Small intestine (tissue), 7 donors: ENCODE data around the gene PPP1R18. TPM values are rescaled to one million over a fixed set of nuclear protein-coding genes. Genes with fewer than 3 reads are reported as not detected.

ENCODE experiments used
- DNase-seq, 2 donors: peaks; one replicate each; pipeline versions ENCODE4 v3.0.0 to v3.0.0-alpha.2; 2013
- FAIRE-seq: peaks from 2 replicates; lab custom pipeline; 2012; peaks lifted over from hg19 to GRCh38; lab: Jason Lieb, UNC
- H3K27ac ChIP-seq, 3 donors: one replicate each; pipeline ENCODE4 v1.5.1; 2013; ENCODE audit warnings: low read length in 2 of 3, mild to moderate bottlenecking in 2 of 3, control low read depth in 1 of 3, inconsistent platforms in 1 of 3, low read depth in 1 of 3, moderate library complexity in 1 of 3
- H3K27me3 ChIP-seq, 3 donors: one replicate each; pipeline ENCODE4 v1.6.1; 2013; ENCODE audit warnings: low read length in 3 of 3, inconsistent platforms in 1 of 3; ENCODE audit not compliant: control insufficient read depth in 3 of 3, insufficient read depth in 3 of 3
- H3K36me3 ChIP-seq, 3 donors: one replicate each; pipeline ENCODE4 v1.6.1; 2013; ENCODE audit warnings: low read length in 3 of 3, inconsistent platforms in 1 of 3, low read depth in 1 of 3, mild to moderate bottlenecking in 1 of 3, moderate library complexity in 1 of 3; ENCODE audit not compliant: control insufficient read depth in 3 of 3, insufficient read depth in 2 of 3
- H3K4me1 ChIP-seq, 3 donors: one replicate each; pipeline ENCODE4 v1.6.1; 2013; ENCODE audit warnings: low read length in 2 of 3, inconsistent platforms in 1 of 3, low read depth in 1 of 3, mild to moderate bottlenecking in 1 of 3, moderate library complexity in 1 of 3; ENCODE audit not compliant: control insufficient read depth in 3 of 3, insufficient read depth in 2 of 3
- H3K4me3 ChIP-seq, 3 donors: one replicate each; pipeline ENCODE4 v1.5.1; 2013; ENCODE audit warnings: low read length in 3 of 3, control low read depth in 1 of 3, inconsistent platforms in 1 of 3, low read depth in 1 of 3, mild to moderate bottlenecking in 1 of 3, moderate library complexity in 1 of 3
- H3K9me3 ChIP-seq, 2 donors: one replicate each; pipeline ENCODE4 v1.6.1; 2013; ENCODE audit warnings: low read depth in 1 of 2, low read length in 1 of 2; ENCODE audit not compliant: control insufficient read depth in 2 of 2, insufficient read depth in 1 of 2
- WGBS, 3 donors: extraction: QIAGEN DNeasy Blood & Tissue Kit; methylation state at CpG; one replicate each; pipeline ENCODE4 v1.1.7; 2013; 5-methylcytosine and 5-hydroxymethylcytosine counted together
- polyA plus RNA-seq, 4 donors: library from polyadenylated mRNA; stranded (reverse) in 3 of 4; unstranded in 1 of 4; fragments of 200-250 nt in 3 of 4; fragments of 120-200 nt in 1 of 4; gene quantifications; one replicate each; pipeline versions ENCODE4 v1.2.1 to v1.2.3, GENCODE V29; 2013
- donor health status: healthy with polysubstance abuse.
- donor health status: control.
- donor health status: control.
- donor health status: Bipolar disorder and iron deficiency.
- donor health status: healthy.

PPP1R18 gene
- polyA plus RNA-seq, 4 donors: 10.1 to 22.7 (median 17.9) TPM

- Histone ChIP-seq H3K36me3 (peaks cover 0 to 69% (median 2%) of the 10 kb centered on the region in 3 donors), H3K27me3 (no peaks in the 10 kb centered on the region), H3K27ac (no peak overlapping the region), H3K4me3 (no peak overlapping the region), H3K9me3 (no peaks in the 10 kb centered on the region), H3K4me1 (no peaks in the 10 kb centered on the region)
- peak in 1 of 2 donors; percentile 49 for DNase-seq
- no peak for FAIRE-seq
- 89 to 97% (median 96%) methylated on average over 3 of the region's 3 CpGs for WGBS, 3 donors
Measured at GRCh38 chr6:30635834-30636233, 50.6 kb downstream of the PPP1R18 start.

- FAIRE-seq (no peak), DNase-seq (peak; percentile 96 to 98)
- Histone ChIP-seq H3K4me3 (peak within 1 kb of the TSS; percentile 26 to 84 (median 64)), H3K9me3 (no peaks in the 10 kb centered on the region), H3K27me3 (no peaks in the 10 kb centered on the region), H3K27ac (peak within 1 kb of the TSS; percentile 79 to 87 (median 84)), H3K36me3 (peaks cover 7 to 76% (median 11%) of the 10 kb centered on the region in 3 donors), H3K4me1 (peaks cover 2 to 17% (median 3%) of the 10 kb centered on the region in 3 donors)
- WGBS, 3 donors: 1 to 2% (median 2%) methylated on average over 24 to 36 of the region's 36 CpGs
Measured at GRCh38 chr6:30626484-30627366, 59.7 kb downstream of the PPP1R18 start, which contains the start of gene ATAT1. TSS of gene ATAT1 (plus strand) at chr6:30626874.

Other genes starting within 250 kb of the PPP1R18 start
- 100 to 1,000 TPM in 3 of 4 donors, 10 to 100 TPM in 1; 72.5 to 494 (median 229) TPM for gene HLA-E, start 197.1 kb downstream of the PPP1R18 start, polyA plus RNA-seq
- 10 to 100 TPM; 25.9 to 56.7 (median 43.1) TPM for gene GNL1, start 130.2 kb downstream of the PPP1R18 start, polyA plus RNA-seq
- gene PRR3, start 129.3 kb downstream of the PPP1R18 start, polyA plus RNA-seq: 10 to 100 TPM in 1 of 4 donors, 1 to 10 TPM in 3; 3.6 to 15.2 (median 5.1) TPM
- 10 to 100 TPM; 30.0 to 76.5 (median 38.8) TPM for gene ABCF1, start 115.2 kb downstream of the PPP1R18 start, polyA plus RNA-seq
- 10 to 100 TPM; 21.3 to 44.0 (median 32.5) TPM for gene PPP1R10, start 69.4 kb downstream of the PPP1R18 start, polyA plus RNA-seq
- gene MRPS18B, start 68.8 kb downstream of the PPP1R18 start, polyA plus RNA-seq: 10 to 100 TPM; 54.1 to 93.0 (median 90.3) TPM
- 10 to 100 TPM in 2 of 4 donors, 1 to 10 TPM in 2; 6.5 to 28.2 (median 11.6) TPM for gene ATAT1, start 59.8 kb downstream of the PPP1R18 start, polyA plus RNA-seq
- 100 to 1,000 TPM in 1 of 4 donors, 10 to 100 TPM in 3; 32.6 to 125 (median 59.7) TPM for gene C6orf136, start 39.5 kb downstream of the PPP1R18 start, polyA plus RNA-seq
- 10 to 100 TPM; 27.5 to 82.5 (median 51.4) TPM for gene DHX16, start 13.6 kb downstream of the PPP1R18 start, polyA plus RNA-seq
- gene NRM, start 4.3 kb upstream of the PPP1R18 start, polyA plus RNA-seq: 10 to 100 TPM in 2 of 4 donors, 1 to 10 TPM in 2; 1.1 to 14.2 (median 8.0) TPM
- gene MDC1, start 30.6 kb upstream of the PPP1R18 start, polyA plus RNA-seq: 10 to 100 TPM in 2 of 4 donors, 1 to 10 TPM in 2; 1.8 to 20.7 (median 7.6) TPM
- 100 to 1,000 TPM in 2 of 4 donors, 10 to 100 TPM in 2; 47.0 to 371 (median 188) TPM for gene TUBB, start 33.7 kb upstream of the PPP1R18 start, polyA plus RNA-seq
- 100 to 1,000 TPM in 3 of 4 donors, 10 to 100 TPM in 1; 77.4 to 166 (median 144) TPM for gene FLOT1, start 56.0 kb upstream of the PPP1R18 start, polyA plus RNA-seq
- gene IER3, start 57.9 kb upstream of the PPP1R18 start, polyA plus RNA-seq: 10 to 100 TPM; 13.4 to 69.5 (median 14.7) TPM
- 100 to 1,000 TPM in 1 of 4 donors, 10 to 100 TPM in 3; 45.7 to 185 (median 66.5) TPM for gene DDR1, start 197.9 kb upstream of the PPP1R18 start, polyA plus RNA-seq
- 10 to 100 TPM; 21.5 to 22.3 (median 22.1) TPM for gene GTF2H4, start 221.6 kb upstream of the PPP1R18 start, polyA plus RNA-seq
- gene VARS2, start 227.6 kb upstream of the PPP1R18 start, polyA plus RNA-seq: 10 to 100 TPM; 25.4 to 54.9 (median 41.9) TPM
- 1 to 10 TPM in 2 of 4 donors, under 1 TPM in 1, not detected in 1; 0.83 to 3.2 (median 1.6) TPM for gene SFTA2, start 245.5 kb upstream of the PPP1R18 start, polyA plus RNA-seq